ENCODE results near the gene DACH1.

- TF ChIP-seq CTCF (IDR thresholded peaks at IDR 0.05), result no peak
- no peak for TF ChIP-seq POLR2A (IDR thresholded peaks at IDR 0.05)
These were observed 381.1 kb downstream of the DACH1 start for GRCh38 chr13:71485913-71486312.
